ENCODE data around the gene DPP8.

Gene DPP8

DNA sequence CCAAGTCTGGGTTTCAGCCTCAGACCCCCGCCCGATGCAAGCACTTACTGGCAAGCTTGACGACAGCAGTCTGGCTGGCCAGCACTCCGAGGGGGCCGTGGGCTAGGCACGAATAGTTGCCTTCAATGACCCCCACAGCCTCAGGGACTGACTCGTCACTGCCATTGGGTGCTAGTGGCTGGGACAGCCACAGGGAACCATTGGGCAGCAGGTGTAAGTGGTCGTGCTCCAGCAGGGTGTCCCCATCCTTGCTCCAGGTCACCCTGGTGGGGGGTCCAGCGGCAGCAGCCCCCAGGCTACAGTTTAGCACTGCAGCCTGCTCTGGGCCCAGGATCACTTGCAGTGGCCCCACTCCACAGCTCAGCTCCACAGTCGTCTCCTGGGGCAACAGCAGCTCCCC lies 106.5 kb downstream of the DPP8 start:
- H3K4me3 ChIP-seq (ENCODE audit: low read depth, low read length, poor library complexity, severe bottlenecking): no peak overlapping the region
- 0 out of 2 replicates have a peak, but pooled peaks cover 3% of the 10 kb centered on the region for H3K27me3 ChIP-seq (ENCODE audit: insufficient read depth, low read length)
- H3K9me2 ChIP-seq (ENCODE audit: low read depth, low read length): no peaks in the 10 kb centered on the region
- no peaks in the 10 kb centered on the region for H3K79me2 ChIP-seq (ENCODE audit: insufficient read depth, low read length)
- no peaks in the 10 kb centered on the region for H3K36me3 ChIP-seq (ENCODE audit: insufficient read depth, low read length)
- TF ChIP-seq, protein P1, sequence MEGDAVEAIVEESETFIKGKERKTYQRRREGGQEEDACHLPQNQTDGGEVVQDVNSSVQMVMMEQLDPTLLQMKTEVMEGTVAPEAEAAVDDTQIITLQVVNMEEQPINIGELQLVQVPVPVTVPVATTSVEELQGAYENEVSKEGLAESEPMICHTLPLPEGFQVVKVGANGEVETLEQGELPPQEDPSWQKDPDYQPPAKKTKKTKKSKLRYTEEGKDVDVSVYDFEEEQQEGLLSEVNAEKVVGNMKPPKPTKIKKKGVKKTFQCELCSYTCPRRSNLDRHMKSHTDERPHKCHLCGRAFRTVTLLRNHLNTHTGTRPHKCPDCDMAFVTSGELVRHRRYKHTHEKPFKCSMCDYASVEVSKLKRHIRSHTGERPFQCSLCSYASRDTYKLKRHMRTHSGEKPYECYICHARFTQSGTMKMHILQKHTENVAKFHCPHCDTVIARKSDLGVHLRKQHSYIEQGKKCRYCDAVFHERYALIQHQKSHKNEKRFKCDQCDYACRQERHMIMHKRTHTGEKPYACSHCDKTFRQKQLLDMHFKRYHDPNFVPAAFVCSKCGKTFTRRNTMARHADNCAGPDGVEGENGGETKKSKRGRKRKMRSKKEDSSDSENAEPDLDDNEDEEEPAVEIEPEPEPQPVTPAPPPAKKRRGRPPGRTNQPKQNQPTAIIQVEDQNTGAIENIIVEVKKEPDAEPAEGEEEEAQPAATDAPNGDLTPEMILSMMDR (IDR thresholded peaks at IDR 0.05; ENCODE audit: low read length): no peak
- TF ChIP-seq EZH2 (IDR thresholded peaks at IDR 0.05; ENCODE audit: borderline replicate concordance, low read length): no peak
- peaks cover 7% of the 10 kb centered on the region for H3K4me1 ChIP-seq (ENCODE audit: insufficient read depth, low read length, severe bottlenecking)
- H2AFZ ChIP-seq (ENCODE audit: low read length): no peak overlapping the region
- no peak overlapping the region for H3K9ac ChIP-seq (ENCODE audit: low read length)
- H3F3A ChIP-seq (ENCODE audit: insufficient read depth, low read length): no peaks in the 10 kb centered on the region
- no peaks in the 10 kb centered on the region for H4K20me1 ChIP-seq (ENCODE audit: insufficient read depth, low read length)
- no peak overlapping the region for H3K27ac ChIP-seq (ENCODE audit: low read depth, low read length, poor library complexity, severe bottlenecking)
- no peak overlapping the region for H3K4me2 ChIP-seq (ENCODE audit: low read length)
- no peaks in the 10 kb centered on the region for H3K9me3 ChIP-seq (ENCODE audit: low read length)

DNA sequence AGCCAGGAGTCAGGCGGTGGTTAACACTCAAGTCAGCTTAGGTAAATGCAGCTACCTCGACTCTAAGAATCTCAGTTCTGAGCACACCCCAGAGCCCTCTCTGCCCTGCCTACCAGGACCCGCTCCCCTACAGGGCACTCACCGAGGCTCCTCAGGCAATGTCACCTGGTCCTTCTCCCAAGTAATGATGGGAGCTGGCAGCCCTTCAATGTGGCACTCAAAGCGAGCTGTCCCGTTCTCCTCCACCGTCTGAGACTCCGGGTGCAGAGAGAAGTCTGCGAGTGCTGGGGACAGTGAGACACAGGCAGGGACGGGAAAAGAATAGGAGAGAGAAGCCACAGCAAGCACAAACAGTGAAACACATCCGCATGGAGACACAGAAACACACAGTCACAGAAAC lies 107.5 kb downstream of the DPP8 start:
- Histone ChIP-seq H3K79me2 (ENCODE audit: insufficient read depth, low read length) (no peaks in the 10 kb centered on the region), H3K4me2 (ENCODE audit: low read length) (no peak overlapping the region), H3K9me3 (ENCODE audit: low read length) (no peaks in the 10 kb centered on the region), H4K20me1 (ENCODE audit: insufficient read depth, low read length) (no peaks in the 10 kb centered on the region), H3K4me3 (ENCODE audit: low read depth, low read length, poor library complexity, severe bottlenecking) (no peak overlapping the region), H3K9ac (ENCODE audit: low read length) (no peak overlapping the region), H2AFZ (ENCODE audit: low read length) (no peak overlapping the region), H3F3A (ENCODE audit: insufficient read depth, low read length) (no peaks in the 10 kb centered on the region), H3K4me1 (ENCODE audit: insufficient read depth, low read length, severe bottlenecking) (peaks cover 7% of the 10 kb centered on the region), H3K9me2 (ENCODE audit: low read depth, low read length) (no peaks in the 10 kb centered on the region), H3K36me3 (ENCODE audit: insufficient read depth, low read length) (no peaks in the 10 kb centered on the region), H3K27ac (ENCODE audit: low read depth, low read length, poor library complexity, severe bottlenecking) (no peak overlapping the region), H3K27me3 (ENCODE audit: insufficient read depth, low read length) (0 out of 2 replicates have a peak, but pooled peaks cover 3% of the 10 kb centered on the region)
- no peak for TF ChIP-seq EZH2 (IDR thresholded peaks at IDR 0.05; ENCODE audit: borderline replicate concordance, low read length)
- TF ChIP-seq, protein P1 (IDR thresholded peaks at IDR 0.05; ENCODE audit: low read length): no peak

DNA sequence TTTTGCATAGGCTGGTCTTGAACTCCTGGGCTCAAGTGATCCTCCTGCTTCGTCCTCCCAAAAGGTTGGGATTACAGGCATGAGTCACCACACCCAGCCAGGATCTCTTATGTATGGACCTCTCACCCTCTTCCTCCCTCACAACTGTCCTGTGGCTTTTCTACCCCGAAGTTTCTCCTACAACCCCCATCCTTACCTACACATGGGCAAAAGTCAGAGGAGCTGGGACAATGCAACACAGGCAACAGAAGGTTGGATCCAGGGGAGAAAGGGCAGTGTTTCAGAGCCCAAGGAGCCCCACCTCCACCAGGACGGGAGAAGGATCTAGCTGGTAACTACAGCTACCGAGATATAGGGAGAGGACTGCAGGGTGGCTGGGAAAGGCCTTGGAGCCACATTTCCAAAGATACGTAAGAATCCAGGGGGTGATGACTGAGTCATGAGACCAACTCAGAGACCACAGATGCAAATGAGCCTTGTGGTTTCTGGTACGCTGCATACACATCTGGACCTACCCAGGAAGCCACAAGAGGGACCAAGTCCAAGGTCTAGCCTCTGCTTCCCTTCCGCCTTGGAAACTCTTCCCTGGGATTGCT lies 108.4 kb downstream of the DPP8 start:
- Histone ChIP-seq H3K9me2 (ENCODE audit: low read depth, low read length) (no peaks in the 10 kb centered on the region), H3K9ac (ENCODE audit: low read length) (no peak overlapping the region), H3K27me3 (ENCODE audit: insufficient read depth, low read length) (0 out of 2 replicates have a peak, but pooled peaks cover 3% of the 10 kb centered on the region), H3K4me3 (ENCODE audit: low read depth, low read length, poor library complexity, severe bottlenecking) (no peak overlapping the region), H3K79me2 (ENCODE audit: insufficient read depth, low read length) (no peaks in the 10 kb centered on the region), H3K4me1 (ENCODE audit: insufficient read depth, low read length, severe bottlenecking) (peaks cover 7% of the 10 kb centered on the region), H2AFZ (ENCODE audit: low read length) (no peak overlapping the region), H3K9me3 (ENCODE audit: low read length) (no peaks in the 10 kb centered on the region), H3K4me2 (ENCODE audit: low read length) (no peak overlapping the region), H4K20me1 (ENCODE audit: insufficient read depth, low read length) (no peaks in the 10 kb centered on the region), H3K27ac (ENCODE audit: low read depth, low read length, poor library complexity, severe bottlenecking) (no peak overlapping the region), H3K36me3 (ENCODE audit: insufficient read depth, low read length) (no peaks in the 10 kb centered on the region), H3F3A (ENCODE audit: insufficient read depth, low read length) (no peaks in the 10 kb centered on the region)
- TF ChIP-seq, protein P1 (IDR thresholded peaks at IDR 0.05; ENCODE audit: low read length): no peak
- no peak for TF ChIP-seq EZH2 (IDR thresholded peaks at IDR 0.05; ENCODE audit: borderline replicate concordance, low read length)

Data from OCI-LY1 (cell line).